Right renal pelvis (tissue), 4 donors: ENCODE measurements around the gene ALDH8A1. TPM values are rescaled to one million over a fixed set of nuclear protein-coding genes. Genes with fewer than 3 reads are reported as not detected.

Experiments used
- DNase-seq, 4 donors: peaks; one replicate each; pipeline ENCODE4 v3.0.0-alpha.2; 2013; ENCODE audit warnings: low read depth in 4 of 4, low spot score in 3 of 4, missing footprints in 1 of 4
- polyA plus RNA-seq, 4 donors: library from polyadenylated mRNA; unstranded; fragments of 120-200 nt; gene quantifications; one replicate each; pipeline ENCODE4 v1.2.1, GENCODE V29; 2013; ENCODE audit not compliant: insufficient read length in 4 of 4

The ALDH8A1 gene
- polyA plus RNA-seq, 4 donors: 21.7 to 35.1 (median 28.1) TPM

- DNase-seq: no peak
Measured at GRCh38 chr6:134954272-134955000, 4.5 kb upstream of the ALDH8A1 start.

GRCh38 chr6:134951494-134952263, 1.8 kb upstream of the ALDH8A1 start:
- no peak for DNase-seq

GRCh38 chr6:134950482-134950881, 581 bp upstream of the ALDH8A1 start:
- no peak for DNase-seq

DNA sequence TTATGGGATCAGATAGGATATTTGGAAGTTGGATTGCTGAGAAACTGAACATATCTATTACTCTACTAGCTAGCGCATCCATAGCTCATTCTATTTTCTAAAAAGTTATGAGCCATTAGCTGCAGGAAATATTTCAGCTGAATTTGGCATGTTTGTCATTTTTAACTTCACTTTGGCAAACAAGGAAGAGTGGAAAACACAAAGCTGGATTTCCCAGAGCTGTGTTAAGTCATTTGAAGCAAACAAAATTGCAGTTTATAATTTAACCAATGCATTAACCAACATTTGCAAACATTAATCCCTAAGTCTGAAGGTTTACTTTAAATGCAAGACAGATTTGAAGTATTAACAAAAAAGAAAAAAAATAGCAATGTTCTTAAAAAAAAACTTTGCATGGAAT, 1.2 kb downstream of the ALDH8A1 start:
- DNase-seq: no peak

DNA sequence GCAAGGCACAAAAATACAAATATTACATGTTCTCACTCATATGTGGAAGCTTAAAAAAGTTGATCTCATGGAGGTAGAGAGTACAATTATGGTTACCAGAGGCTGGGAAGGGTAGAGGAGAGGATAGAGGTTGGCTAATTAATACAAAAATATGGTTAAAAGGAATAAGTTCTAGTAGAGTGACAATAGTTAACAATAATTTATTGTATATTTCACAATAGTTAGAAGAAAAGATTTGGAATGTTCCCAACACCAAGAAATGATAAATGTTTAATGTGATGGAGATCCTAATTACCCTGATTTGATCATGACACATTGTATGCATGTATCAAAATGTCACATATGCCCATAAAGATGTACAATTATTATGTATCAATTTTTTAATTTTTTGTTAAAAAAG, 1.8 kb downstream of the ALDH8A1 start:
- no peak for DNase-seq

GRCh38 chr6:134945045-134945444, 4.9 kb downstream of the ALDH8A1 start:
- DNase-seq: no peak

DNA sequence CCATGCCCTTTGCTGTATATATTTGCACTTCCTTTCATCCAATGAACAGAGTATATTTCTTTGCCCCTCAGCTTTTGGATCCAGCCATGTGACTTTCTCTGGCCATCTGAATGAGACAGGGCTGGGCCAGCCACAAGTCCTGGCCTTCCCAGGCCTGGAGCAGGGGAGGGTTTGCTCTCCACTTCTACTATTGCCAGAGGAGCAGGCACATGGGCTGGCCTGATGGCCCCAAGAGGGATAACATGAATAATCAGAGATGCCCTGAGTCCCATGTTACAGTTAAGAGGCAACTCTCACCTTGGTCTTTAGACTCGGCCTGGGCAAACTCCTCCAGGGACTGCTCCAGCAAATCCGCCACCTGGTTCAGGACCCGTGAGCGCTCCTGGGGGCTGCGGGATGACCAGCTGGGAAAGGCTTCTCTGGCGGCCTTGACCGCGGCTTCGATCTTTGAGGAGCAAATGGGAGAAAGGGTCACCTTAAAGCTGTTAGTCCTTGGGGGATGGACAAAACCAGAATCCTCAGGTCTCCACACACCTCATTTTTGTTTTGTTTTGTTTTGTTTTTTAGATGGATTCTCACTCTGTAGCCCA, 6.3 kb downstream of the ALDH8A1 start:
- DNase-seq: no peak

- DNase-seq: no peak
Measured at GRCh38 chr6:134938896-134939295, 11.0 kb downstream of the ALDH8A1 start.

DNA sequence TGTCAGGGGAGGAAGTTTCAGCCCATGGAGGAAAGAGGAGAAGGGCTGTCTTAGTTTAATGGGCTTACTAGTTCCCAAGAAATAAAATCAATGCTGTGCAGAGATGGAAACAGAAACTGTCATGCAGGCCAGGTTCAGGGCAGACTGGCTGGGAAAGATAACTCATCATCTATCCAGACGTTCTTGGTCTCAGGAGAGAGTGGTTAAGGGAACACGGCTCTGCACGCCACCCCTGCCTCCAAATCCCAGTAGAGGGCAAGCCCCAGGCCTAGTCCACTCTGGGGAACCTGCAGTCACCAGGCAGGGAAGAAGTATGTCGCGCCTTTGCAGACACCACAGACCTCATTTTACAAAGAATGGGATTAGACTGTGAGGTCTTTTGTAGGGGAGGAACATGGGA, 12.5 kb downstream of the ALDH8A1 start:
- no peak for DNase-seq

GRCh38 chr6:134936931-134937330, 13.0 kb downstream of the ALDH8A1 start:
- no peak for DNase-seq

- no peak for DNase-seq
Measured at GRCh38 chr6:134936476-134936875, 13.4 kb downstream of the ALDH8A1 start.

DNA sequence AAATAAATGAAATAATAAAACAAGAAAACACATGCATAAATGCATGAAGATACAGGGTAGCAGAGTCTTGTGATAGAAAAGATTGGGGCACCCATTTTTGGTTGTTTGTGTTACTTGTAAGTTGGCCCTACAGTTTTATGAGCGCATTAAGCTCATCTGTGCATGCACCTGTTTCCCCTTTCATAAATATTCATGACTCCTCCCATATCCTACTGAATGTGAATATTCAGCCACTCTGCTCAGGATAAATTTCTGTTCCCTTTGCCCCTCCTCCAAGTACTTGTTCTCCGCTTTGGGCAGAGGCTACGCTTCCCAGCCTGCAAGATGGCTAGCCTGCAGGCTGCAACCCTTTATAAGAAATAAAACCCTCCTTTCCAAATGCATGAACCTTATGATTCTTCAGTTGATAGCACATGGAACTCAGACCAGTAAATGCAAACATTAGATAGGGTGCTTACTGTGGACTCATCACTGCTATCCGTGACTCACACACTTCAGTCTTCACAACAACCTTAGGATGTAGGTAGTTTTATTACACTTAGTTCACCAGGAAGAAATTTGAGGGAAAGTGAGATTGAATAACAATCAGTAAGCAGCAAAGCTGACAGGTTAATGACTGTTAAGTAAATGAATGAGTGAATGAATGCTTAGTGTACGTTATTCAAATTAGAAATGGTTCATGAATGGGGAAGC, 15.0 kb downstream of the ALDH8A1 start:
- DNase-seq: no peak

DNA sequence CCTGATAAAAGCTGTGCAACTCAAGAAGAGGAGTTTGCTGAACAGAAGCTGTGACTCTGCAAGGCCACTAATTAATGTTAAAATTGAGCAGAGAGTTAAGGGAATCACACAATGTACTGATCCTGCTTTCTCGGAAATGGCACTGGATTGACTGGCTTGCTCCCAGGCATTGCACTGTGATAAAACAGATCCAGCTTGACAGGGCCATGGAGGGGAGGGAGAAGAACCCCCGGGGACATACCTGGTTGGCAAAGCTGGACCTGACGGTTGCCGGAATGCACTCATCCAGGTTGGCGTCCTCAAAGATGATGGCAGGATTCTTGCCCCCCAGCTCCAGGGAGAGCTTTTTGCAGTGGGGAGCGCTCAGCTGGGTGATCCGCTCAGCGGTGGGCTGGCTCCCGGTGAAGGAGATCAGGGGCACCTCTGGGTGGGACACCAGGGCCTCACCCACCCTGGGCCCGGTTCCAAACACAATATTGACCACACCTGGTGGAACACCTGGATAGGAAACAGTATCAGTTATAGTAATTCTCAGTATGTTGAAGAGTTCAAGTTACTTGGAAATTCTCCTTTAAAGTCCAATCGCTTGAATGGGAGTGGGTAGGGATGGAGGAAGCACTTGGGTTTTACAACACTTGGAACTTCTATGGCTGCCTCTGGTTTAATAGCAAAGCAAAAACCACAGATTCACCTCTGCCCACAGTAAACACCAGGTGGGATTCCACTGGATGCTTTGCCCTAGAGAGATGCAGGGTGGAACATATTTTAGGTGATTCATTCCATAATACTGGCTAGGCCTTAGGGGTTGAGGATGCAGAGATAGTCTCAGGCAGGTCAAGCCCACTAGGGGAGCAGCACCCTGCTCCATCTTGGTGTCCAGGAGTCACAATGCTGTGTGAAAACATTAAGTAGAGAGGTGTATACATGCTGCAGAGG, 17.1 kb downstream of the ALDH8A1 start:
- no peak for DNase-seq

DNA sequence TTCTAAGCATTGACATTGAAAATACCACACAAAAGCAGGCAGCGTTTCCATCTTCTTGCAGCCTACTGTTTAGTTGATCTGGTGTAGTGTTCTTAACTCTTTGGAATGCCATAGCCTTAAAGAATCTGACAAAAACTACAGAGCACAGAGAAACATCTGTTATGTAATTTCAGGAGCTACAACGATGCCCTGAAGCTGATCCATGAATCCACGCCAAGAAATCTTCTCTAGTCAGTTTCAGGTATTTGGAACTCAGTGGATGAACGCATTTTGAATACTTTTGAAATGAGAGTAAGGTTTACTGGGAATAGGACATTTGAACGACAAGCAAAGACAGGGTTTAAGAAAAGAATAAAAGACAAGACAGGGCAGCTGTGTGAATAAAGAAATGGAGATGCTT, 17.8 kb downstream of the ALDH8A1 start:
- DNase-seq: no peak

DNA sequence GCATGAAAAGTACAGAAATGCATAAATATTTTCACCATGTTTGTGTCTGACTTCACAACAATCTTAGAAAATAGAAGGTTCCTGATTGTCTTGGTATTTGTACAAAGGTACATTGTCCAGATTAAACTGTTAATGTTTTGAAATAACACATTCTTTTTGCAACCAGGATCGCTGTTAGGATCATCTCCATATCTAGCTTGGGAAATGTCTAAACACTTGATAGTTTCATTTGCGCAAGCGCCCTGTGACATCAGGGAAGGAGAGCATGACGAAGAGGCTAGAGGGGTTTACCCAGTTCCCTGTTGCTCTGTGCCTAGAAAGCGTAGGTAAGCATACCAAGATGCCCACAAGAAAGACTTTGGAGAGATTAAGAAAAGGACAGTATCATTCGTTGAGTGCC, 19.4 kb downstream of the ALDH8A1 start:
- DNase-seq: no peak

DNA sequence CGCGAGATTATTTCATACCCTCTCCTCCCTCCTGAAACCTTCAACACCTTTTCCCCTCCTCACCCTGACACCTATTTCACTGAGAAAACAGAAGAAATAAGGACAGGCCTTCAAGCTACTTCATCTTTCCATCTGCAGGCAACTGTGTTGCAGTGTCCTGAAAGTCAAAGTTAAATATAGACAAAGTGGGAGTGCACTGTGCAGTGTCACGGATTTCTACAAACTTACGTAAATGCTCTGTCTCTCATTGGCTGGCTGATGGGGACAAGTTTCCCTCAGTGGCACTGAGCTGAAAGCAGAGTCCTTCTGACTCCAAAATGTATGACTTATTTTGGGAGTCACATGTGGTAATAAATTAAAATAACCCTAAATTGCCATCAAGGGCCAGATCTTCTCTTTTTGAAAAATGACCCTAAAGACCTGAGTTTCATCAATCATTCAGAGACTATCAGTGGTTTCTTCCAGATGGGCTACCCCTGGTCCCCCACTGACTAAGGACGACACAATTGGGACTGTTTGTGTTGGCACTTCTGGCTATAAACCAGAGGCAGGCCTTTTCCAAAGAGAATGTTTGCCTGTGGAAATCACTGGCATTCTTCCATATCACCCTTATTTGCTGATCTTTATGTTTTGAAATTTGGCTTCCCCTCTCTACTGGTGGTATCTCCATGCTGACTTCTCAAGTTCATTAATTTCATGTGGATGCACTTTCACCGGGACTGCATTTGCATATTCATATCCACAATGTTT, 21.6 kb downstream of the ALDH8A1 start:
- no peak for DNase-seq

DNA sequence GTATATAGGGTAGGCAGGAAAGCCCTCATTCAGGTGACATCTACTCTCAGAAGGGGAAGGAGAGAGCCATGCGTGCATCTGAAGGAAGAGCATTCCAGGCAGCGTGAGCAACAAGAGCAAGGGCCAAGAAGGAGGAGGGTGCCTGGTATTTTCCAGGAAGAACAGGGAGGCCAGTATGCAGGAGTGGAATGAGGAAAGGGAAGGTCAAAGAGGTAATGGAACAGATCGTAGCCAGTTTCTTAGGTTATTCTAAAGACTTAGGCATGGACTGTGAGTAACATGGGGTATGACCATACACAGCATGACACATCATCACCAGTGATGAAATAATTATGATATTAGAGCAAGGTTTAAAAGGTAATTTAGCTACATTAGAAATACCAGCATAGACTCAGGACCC, 24.1 kb downstream of the ALDH8A1 start:
- DNase-seq: no peak

DNA sequence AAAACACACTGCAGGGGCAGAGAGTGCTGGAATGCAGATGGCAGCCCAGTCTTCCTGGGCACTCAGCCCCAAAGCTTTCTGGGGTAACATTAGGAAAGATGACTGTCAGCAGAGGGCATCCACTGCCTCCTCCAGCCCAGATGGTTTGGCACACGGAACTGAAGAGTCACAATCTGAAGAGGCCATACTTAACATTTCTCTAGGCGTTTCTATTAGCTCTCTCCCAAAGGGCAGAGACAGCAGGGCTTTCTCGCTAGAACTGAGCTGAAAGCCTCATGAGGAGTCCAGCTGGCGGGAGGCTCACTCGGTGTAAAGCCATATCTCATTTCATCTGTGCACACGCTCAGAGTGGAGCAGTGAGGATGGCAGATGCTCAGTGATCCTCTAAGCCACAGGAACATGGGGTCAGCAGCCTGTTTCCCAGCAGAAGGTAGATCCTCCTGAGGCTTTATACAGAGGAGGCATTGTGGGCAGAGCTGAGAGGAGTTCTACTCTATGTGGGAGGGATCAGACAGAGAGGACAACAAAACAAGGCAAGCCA, 28.1 kb downstream of the ALDH8A1 start:
- no peak for DNase-seq

- DNase-seq: no peak
Measured at GRCh38 chr6:134921276-134921675, 28.6 kb downstream of the ALDH8A1 start.
